ENCODE results near the gene LAMA2.

DNA sequence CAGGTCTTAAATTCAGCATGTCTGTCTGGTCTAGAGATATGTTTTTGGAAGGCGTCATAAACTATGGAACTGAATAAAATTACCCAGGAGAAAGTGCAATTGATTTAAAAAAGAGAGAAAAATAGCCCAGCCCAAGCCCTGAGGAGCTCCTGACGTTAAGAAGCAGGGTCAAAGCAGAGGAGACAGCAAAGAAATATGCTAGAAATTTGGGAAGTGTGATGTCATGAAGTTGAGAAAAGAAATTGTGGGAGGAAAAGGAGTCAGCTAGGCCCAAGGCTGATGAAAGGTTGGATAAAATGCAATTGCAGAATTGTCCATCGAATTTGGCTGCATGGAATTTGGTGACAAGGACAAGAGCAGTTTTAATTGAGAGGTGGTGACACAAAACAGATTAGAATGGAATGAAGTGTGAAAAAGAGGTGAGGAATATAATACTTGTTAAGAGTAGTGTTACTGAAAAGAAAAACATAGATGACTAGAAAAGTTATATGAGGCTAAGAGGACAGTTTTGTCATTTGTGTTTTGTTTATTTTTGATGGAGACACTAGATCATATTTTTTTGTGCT, 381.6 kb downstream of the LAMA2 start:
- no peak for TF ChIP-seq GATA3 (IDR thresholded peaks at IDR 0.05; ENCODE audit: low read depth, low read length)
- no peak for TF ChIP-seq GATA2 (IDR thresholded peaks at IDR 0.05; ENCODE audit: low read depth, low read length)

Data from SH-SY5Y (cell line).